IPS-18c (cell line): Measurements from ENCODE around the gene TOR1AIP1.

Experiments
- H3K4me3 ChIP-seq: 2 replicates; pipeline ENCODE4 v1.7.0; 2013; ENCODE audit warnings: low read depth, mild to moderate bottlenecking, low read length, moderate library complexity; ENCODE audit not compliant: insufficient read depth
- H3K9me3 ChIP-seq: one replicate; pipeline ENCODE4 v1.6.1; 2013; ENCODE audit warnings: mild to moderate bottlenecking, low read length, moderate library complexity; ENCODE audit not compliant: control insufficient read depth, insufficient read depth

Gene TOR1AIP1

GRCh38 chr1:179925302-179925701, 43.2 kb downstream of the TOR1AIP1 start:
- Histone ChIP-seq H3K9me3 (no peaks in the 10 kb centered on the region), H3K4me3 (no peak overlapping the region)

- H3K4me3 ChIP-seq, result no peak overlapping the region
- no peaks in the 10 kb centered on the region for H3K9me3 ChIP-seq
Observed at GRCh38 chr1:179925922-179926849, 44.1 kb downstream of the TOR1AIP1 start.

DNA sequence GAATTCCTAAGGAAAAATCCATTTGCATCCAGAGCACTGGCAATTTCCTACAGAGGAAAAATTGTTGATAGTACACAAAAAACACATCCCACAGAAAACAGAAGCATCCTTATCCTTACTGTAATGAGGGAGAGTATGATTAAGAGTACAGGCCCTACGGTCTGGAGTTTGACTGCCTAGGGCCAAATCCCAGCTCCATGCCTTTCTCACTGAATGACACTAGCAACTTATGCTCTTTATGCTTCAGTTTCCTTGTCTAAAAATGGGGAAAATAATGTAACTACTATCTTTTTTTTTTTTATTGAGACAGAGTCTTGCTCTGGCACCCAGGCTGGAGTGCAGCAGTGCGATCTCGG, 44.7 kb downstream of the TOR1AIP1 start:
- no peaks in the 10 kb centered on the region for H3K9me3 ChIP-seq
- H3K4me3 ChIP-seq, result no peak overlapping the region

DNA sequence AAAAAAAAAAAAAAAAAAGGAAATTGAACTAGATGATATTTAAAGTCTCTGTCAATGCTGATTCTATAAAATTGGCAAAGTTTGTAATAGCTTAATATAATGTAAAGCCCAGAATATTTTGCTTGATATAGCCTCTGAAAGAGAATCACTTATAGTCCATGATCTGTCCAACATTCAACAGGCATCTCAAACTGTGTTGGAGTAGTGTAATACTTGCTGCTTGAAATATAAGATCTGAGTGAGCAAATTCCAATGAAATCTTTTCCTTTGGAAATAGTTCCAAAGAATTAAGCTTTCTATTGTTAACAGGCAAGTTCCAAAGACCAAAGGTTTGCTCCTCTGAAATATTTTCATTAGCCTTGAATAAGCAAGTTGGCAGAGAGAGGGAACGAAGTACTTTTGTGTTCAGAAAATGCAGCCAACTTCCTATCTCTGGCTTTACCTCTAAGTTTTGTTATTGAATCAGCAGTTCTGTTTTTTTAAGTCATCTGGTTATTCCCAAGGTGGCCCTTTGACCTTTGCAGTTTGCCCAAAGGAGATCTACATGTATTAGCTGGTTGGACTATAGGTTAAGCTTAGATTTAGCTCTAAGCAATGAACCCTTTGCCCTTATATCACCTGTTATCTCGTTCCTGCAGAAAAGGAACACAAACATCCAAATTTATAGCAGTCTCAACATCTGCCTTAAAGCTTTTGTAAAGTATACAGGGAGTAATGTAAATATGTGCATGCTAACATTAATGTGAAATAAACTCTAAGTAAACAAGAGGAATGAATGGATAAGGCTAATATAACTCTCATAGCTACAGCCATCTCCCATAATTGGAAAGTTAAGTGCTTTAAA, 48.1 kb downstream of the TOR1AIP1 start:
- Histone ChIP-seq H3K4me3 (no peak overlapping the region), H3K9me3 (no peaks in the 10 kb centered on the region)

GRCh38 chr1:179930867-179931266, 48.8 kb downstream of the TOR1AIP1 start:
- H3K4me3 ChIP-seq, result no peak overlapping the region

DNA sequence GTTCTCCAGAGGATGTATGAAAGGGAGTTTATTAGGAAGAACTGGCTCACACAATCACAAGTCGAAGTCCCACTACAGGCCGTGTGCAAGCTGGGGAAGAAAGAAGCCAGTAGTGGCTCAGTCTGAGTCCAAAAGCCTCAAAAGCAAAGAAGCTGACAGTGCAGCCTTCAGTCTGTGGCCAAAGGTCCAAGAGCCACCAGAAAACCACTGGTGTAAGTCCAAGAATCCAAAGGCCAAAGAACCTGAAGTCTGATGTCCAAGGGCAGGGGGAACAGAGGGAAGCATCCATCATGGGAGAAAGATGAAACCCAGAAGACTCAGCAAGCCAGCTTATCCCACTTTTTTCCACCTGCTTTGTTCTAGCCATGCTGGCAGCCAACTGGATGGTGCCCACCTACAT, 51.1 kb downstream of the TOR1AIP1 start:
- H3K4me3 ChIP-seq, result no peak overlapping the region
- H3K9me3 ChIP-seq, result no peaks in the 10 kb centered on the region

More at GRCh38 chr1:179930867-179931266, 48.8 kb downstream of the TOR1AIP1 start:
- no peaks in the 10 kb centered on the region for H3K9me3 ChIP-seq

- Histone ChIP-seq H3K4me3 (no peak overlapping the region), H3K9me3 (no peaks in the 10 kb centered on the region)
Observed at GRCh38 chr1:179935909-179936496, 53.9 kb downstream of the TOR1AIP1 start.

DNA sequence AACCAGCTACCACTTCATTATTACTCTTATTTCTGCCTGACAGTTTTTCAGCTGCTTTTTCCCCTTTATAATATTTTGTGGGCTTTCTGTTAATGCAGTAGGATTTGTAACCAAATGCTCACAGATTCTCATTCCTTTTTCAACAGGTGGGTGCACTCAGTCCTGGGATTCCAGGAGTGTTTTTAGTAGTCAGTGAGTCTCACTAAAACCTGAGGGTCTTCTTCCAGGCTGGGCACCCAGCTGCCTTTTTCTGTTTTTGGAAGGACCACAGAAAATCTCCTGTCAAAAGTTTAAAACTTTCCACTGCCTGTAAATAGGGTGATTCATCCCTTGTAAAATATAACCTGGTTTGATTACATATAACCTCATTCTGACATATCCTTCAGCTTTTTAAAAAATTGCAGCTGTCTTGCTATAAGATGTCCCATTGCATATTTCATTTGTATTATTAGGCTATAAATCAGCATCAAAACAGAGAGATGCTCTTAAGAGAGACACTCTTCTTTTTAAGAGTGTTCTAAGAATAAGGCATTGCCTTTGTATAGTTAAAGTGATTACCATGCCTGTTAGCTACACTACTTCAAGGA, 55.7 kb downstream of the TOR1AIP1 start:
- Histone ChIP-seq H3K4me3 (no peak overlapping the region), H3K9me3 (no peaks in the 10 kb centered on the region)

GRCh38 chr1:179938752-179939151, 56.7 kb downstream of the TOR1AIP1 start:
- no peak overlapping the region for H3K4me3 ChIP-seq
- no peaks in the 10 kb centered on the region for H3K9me3 ChIP-seq

- Histone ChIP-seq H3K4me3 (no peak overlapping the region), H3K9me3 (no peaks in the 10 kb centered on the region)
Observed at GRCh38 chr1:179939941-179940340, 57.9 kb downstream of the TOR1AIP1 start.

DNA sequence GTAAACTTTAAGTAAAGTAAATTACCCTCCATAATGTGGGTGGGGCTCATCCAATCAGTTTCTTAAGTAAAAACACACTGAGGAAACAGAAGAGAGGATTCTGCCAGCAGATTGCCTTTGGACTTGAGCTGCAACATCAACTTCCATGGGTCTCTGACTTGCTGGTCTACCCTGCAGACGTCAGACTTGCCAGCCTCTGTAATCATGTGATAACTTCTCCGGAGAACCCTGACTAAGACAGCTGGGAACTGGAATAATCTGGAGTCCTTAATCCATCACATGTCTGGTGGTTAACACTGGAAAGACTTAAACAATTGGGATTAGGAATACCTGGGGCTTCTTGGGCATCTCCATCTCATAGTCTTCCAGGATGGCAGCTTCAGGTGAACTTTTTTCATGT, 59.4 kb downstream of the TOR1AIP1 start:
- Histone ChIP-seq H3K9me3 (no peaks in the 10 kb centered on the region), H3K4me3 (no peak overlapping the region)

- H3K9me3 ChIP-seq, result peaks cover 4% of the 10 kb centered on the region
- H3K4me3 ChIP-seq, result no peak overlapping the region
Observed at GRCh38 chr1:179950651-179951050, 68.6 kb downstream of the TOR1AIP1 start.

GRCh38 chr1:179951383-179952144, 69.5 kb downstream of the TOR1AIP1 start:
- no peak overlapping the region for H3K4me3 ChIP-seq

DNA sequence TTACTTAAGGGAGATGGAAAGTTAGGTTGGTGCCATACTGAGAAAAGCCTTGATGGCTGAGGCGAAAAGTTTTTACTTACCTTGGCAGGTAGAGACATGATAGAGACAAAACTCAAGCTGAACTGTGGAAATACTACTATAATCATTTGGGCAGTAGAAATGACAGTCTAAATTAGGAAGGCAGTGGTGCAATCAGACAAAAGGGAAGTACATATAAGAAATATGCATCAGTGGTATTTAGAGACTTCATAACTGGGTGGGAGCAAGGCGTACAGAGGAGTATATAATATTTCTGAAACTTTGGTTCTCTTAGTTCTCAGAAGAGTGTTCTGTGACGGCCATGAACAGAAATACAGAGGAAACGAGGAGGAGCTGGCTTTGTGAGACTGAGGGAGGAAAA, 70.1 kb downstream of the TOR1AIP1 start:
- no peak overlapping the region for H3K4me3 ChIP-seq
- peaks cover 4% of the 10 kb centered on the region for H3K9me3 ChIP-seq

More at GRCh38 chr1:179951383-179952144, 69.5 kb downstream of the TOR1AIP1 start:
- peaks cover 4% of the 10 kb centered on the region for H3K9me3 ChIP-seq

DNA sequence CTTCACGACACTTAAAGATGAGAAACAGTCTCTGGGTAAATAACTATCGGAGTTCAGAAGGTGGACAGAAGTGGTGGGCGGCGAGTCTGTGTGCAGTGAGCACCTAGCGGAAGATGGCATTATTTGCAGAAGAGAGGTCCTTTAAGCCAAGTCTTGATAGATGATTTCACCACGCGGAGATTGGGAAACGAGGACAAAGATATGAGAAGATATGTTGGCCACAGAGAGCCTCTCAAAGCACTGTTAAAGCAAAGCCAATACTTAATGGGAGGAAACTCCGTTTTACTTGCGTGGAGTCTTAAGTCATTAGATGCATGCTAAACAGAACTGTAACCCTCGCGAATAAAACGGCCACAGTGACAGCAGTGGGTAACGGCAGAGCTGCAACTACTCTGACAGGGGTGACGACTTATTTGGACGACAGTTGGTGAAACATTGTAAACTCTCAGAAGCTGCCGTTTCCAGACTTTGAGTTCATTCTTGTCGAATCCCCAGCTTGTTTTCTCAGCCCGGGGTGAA, 71.9 kb downstream of the TOR1AIP1 start:
- peaks cover 4% of the 10 kb centered on the region for H3K9me3 ChIP-seq
- peak overlapping the region; percentile 96 for H3K4me3 ChIP-seq

DNA sequence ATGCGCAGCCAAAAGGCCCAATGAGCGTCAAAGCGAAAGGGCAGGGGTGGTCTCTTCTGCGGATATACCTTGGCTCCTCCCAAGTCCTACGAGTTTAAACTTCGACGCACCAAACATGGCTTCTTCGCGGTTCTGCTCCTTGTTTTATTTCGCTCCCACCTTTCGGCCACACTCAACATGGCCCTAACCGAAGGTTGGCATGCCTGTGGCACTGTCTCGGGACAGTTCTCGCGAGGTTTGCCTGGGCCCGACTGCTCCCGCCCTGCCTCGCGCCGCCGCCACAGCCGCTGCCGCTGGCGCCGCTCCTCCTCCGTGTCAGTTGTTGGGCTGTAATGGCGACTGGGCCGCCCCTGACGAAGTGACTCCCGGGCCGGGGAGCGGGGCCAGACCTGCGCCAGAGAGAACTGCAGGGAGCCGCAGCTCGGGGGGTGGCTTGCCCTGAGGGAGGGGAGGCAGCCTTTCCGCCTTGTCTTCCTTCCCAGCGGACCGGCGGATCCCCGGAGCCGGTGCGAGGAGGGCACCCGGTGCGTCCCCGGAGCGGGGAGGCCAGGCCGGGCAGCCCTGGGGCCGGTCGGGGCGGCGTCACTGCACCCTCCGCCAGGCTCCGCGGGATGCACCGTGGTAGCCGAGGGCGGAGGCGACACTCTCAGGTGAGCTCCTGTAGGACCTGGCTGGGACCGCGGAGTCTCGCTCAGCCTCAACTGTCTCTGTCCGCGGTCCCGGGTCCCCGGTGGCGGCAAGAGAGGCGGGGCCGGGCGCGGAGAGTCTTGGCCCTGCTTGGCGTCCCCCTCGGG, 72.6 kb downstream of the TOR1AIP1 start, which contains the start of gene CEP350:
TSS of gene CEP350 (plus strand) at position 318 of the 794 bp plus-strand sequence. CDS start 31,372 bp downstream, outside the sequence.
- Histone ChIP-seq H3K9me3 (peaks cover 4% of the 10 kb centered on the region), H3K4me3 (peak within 1 kb of the TSS; percentile 96)
